ENCODE measurements around the gene UNG. TPM values are rescaled to one million over a fixed set of nuclear protein-coding genes. Genes with fewer than 3 reads are reported as not detected.

UNG gene
- total RNA-seq, 2 donors from 2014 or later, result 9.1 to 11.0 TPM

GRCh38 chr12:109098651-109099050 lies 1.3 kb downstream of the UNG start:
- no peak for ATAC-seq (ENCODE audit: insufficient number of reproducible peaks, low FRiP score, low read depth)

GRCh38 chr12:109099431-109100020 lies 2.1 kb downstream of the UNG start:
- peaks cover 16% of the 10 kb centered on the region for H3K36me3 ChIP-seq
- no peak for TF ChIP-seq CTCF (IDR thresholded peaks at IDR 0.05)
- no peaks in the 10 kb centered on the region for H3K9me3 ChIP-seq
- peak overlapping the region; percentile 83 for H3K4me3 ChIP-seq
- peaks cover 16 to 28% of the 10 kb centered on the region in 2 donors for H3K4me1 ChIP-seq (ENCODE audit: control insufficient read depth in 1 of 2, low read depth in 2 of 2)
- DNase-seq (ENCODE audit: low spot score) (no peak), ATAC-seq (ENCODE audit: insufficient number of reproducible peaks, low FRiP score, low read depth) (no peak)
- peak overlapping the region; percentile 82 to 85 for H3K27ac ChIP-seq
- no peaks in the 10 kb centered on the region for H3K27me3 ChIP-seq (replicated peaks; ENCODE audit: insufficient read depth)

More at GRCh38 chr12:109098651-109099050, 1.3 kb downstream of the UNG start:
- no peak for DNase-seq (ENCODE audit: low spot score)
- peak overlapping the region; percentile 82 to 85 for H3K27ac ChIP-seq
- peaks cover 16 to 28% of the 10 kb centered on the region in 2 donors for H3K4me1 ChIP-seq (ENCODE audit: control insufficient read depth in 1 of 2, low read depth in 2 of 2)
- peak overlapping the region; percentile 83 for H3K4me3 ChIP-seq
- no peak for TF ChIP-seq CTCF (IDR thresholded peaks at IDR 0.05)
- no peaks in the 10 kb centered on the region for H3K27me3 ChIP-seq (replicated peaks; ENCODE audit: insufficient read depth)
- peaks cover 7% of the 10 kb centered on the region for H3K36me3 ChIP-seq
- H3K9me3 ChIP-seq, result no peaks in the 10 kb centered on the region

GRCh38 chr12:109100741-109101140 lies 3.3 kb downstream of the UNG start:
- no peak for TF ChIP-seq CTCF (IDR thresholded peaks at IDR 0.05)
- H3K36me3 ChIP-seq, result peaks cover 21% of the 10 kb centered on the region
- H3K4me1 ChIP-seq (ENCODE audit: control insufficient read depth in 1 of 2, low read depth in 2 of 2), result peaks cover 16 to 28% of the 10 kb centered on the region in 2 donors
- no peaks in the 10 kb centered on the region for H3K27me3 ChIP-seq (replicated peaks; ENCODE audit: insufficient read depth)
- DNase-seq (ENCODE audit: low spot score), result no peak
- no peak overlapping the region for H3K27ac ChIP-seq
- ATAC-seq (ENCODE audit: insufficient number of reproducible peaks, low FRiP score, low read depth), result no peak
- no peak overlapping the region for H3K4me3 ChIP-seq
- H3K9me3 ChIP-seq, result no peaks in the 10 kb centered on the region

GRCh38 chr12:109102491-109102890 lies 5.1 kb downstream of the UNG start:
- DNase-seq (ENCODE audit: low spot score) (no peak), ATAC-seq (ENCODE audit: insufficient number of reproducible peaks, low FRiP score, low read depth) (no peak)
- H3K4me1 ChIP-seq (ENCODE audit: control insufficient read depth in 1 of 2, low read depth in 2 of 2), result peaks cover 13 to 23% of the 10 kb centered on the region in 2 donors
- no peaks in the 10 kb centered on the region for H3K27me3 ChIP-seq (replicated peaks; ENCODE audit: insufficient read depth)
- no peak for TF ChIP-seq CTCF (IDR thresholded peaks at IDR 0.05)
- H3K36me3 ChIP-seq, result peaks cover 24% of the 10 kb centered on the region
- no peak overlapping the region for H3K27ac ChIP-seq
- H3K4me3 ChIP-seq, result no peak overlapping the region
- no peaks in the 10 kb centered on the region for H3K9me3 ChIP-seq

GRCh38 chr12:109105176-109105575 lies 7.8 kb downstream of the UNG start:
- no peaks in the 10 kb centered on the region for H3K27me3 ChIP-seq (replicated peaks; ENCODE audit: insufficient read depth)
- peaks cover 0 to 7% of the 10 kb centered on the region in 2 donors for H3K4me1 ChIP-seq (ENCODE audit: control insufficient read depth in 1 of 2, low read depth in 2 of 2)
- H3K4me3 ChIP-seq, result no peak overlapping the region
- H3K36me3 ChIP-seq, result peaks cover 29% of the 10 kb centered on the region
- no peak for DNase-seq (ENCODE audit: low spot score)
- H3K27ac ChIP-seq, result no peak overlapping the region
- no peaks in the 10 kb centered on the region for H3K9me3 ChIP-seq
- no peak for ATAC-seq (ENCODE audit: insufficient number of reproducible peaks, low FRiP score, low read depth)
- no peak for TF ChIP-seq CTCF (IDR thresholded peaks at IDR 0.05)

Data from thoracic aorta (tissue), 2 donors.